ENCODE measurements around the gene KIRREL3. TPM values are rescaled to one million over a fixed set of nuclear protein-coding genes. Genes with fewer than 3 reads are reported as not detected.

Gene KIRREL3
- total RNA-seq, 2 experiments from 2014 or later, result not detected

DNA sequence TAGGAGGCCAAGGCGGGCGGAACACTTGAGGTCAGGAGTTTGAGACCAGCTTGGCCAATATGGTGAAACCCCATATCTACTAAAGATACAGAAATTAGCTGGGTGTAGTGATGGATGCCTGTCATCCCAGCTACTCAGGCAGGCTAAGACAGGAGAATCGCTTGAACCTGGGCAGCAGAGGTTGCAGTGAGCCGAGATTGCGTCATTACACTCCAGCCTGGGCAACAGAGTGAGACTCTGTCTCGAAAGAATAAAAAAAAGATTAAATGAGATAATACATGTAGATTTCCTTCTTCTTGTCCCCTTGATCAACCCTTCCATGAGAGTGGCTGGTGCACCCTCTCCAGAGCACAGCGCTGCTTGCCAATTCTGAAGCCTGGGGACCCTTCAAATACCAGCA is 538.1 kb downstream of the KIRREL3 start:
- no peaks in the 10 kb centered on the region for H3K9me3 Mint-ChIP-seq
- peaks cover 11% of the 10 kb centered on the region for H3K4me1 Mint-ChIP-seq (ENCODE audit: low read depth)
- ChIA-PET CTCF (no interaction called here), POLR2A (no interaction called here)
- H3K4me3 ChIP-seq (ENCODE audit: low read length), result no peak overlapping the region
- H3K27ac Mint-ChIP-seq, result no peak overlapping the region
- H3K9me3 ChIP-seq (ENCODE audit: control insufficient read depth in 1 of 2, insufficient read depth in 1 of 2, low read length in 2 of 2), result peaks cover 0 to 8% of the 10 kb centered on the region in 2 experiments
- no peak overlapping the region for H3K27ac ChIP-seq (ENCODE audit: low read depth in 1 of 2, low read length in 2 of 2)
- no peaks in the 10 kb centered on the region for H3K27me3 Mint-ChIP-seq
- TF ChIP-seq, protein P1, sequence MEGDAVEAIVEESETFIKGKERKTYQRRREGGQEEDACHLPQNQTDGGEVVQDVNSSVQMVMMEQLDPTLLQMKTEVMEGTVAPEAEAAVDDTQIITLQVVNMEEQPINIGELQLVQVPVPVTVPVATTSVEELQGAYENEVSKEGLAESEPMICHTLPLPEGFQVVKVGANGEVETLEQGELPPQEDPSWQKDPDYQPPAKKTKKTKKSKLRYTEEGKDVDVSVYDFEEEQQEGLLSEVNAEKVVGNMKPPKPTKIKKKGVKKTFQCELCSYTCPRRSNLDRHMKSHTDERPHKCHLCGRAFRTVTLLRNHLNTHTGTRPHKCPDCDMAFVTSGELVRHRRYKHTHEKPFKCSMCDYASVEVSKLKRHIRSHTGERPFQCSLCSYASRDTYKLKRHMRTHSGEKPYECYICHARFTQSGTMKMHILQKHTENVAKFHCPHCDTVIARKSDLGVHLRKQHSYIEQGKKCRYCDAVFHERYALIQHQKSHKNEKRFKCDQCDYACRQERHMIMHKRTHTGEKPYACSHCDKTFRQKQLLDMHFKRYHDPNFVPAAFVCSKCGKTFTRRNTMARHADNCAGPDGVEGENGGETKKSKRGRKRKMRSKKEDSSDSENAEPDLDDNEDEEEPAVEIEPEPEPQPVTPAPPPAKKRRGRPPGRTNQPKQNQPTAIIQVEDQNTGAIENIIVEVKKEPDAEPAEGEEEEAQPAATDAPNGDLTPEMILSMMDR (IDR thresholded peaks at IDR 0.05), result no peak
- intact Hi-C loops (cut with DNase I, micrococcal nuclease), result no loop called here
- no peaks in the 10 kb centered on the region for H3K27me3 ChIP-seq (ENCODE audit: control insufficient read depth in 1 of 2, insufficient read depth in 2 of 2, low read length in 2 of 2)
- DNase-seq (no peak), ATAC-seq (ENCODE audit: poor library complexity) (no peak)
- H3K36me3 ChIP-seq (ENCODE audit: insufficient read depth, low read length), result no peaks in the 10 kb centered on the region
- no peaks in the 10 kb centered on the region for H3K36me3 Mint-ChIP-seq (ENCODE audit: low read depth)
- peaks cover 26% of the 10 kb centered on the region for H3K4me1 ChIP-seq (ENCODE audit: insufficient read depth, low read length)
- H3K4me3 Mint-ChIP-seq, result no peak overlapping the region

DNA sequence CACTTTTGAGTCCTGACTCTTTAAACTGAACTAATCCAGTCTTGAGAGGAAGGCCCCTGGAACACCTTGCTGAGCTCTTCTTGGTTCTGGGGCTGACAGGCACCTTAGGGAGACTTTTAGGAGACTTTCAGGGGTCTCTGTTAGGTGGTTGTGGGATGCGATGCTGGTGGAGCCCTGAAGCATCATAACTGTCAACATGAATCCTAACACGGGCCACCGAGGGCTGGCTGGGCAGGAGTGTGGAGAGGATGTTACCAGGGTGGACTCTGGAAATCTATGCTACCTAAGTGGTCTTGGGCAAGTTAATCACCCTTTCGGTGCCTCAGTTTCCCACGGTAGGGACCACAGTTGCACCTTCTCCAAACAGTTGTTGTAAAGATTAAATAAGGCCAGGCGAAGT is 538.6 kb downstream of the KIRREL3 start:
- Histone ChIP-seq H3K27ac (ENCODE audit: low read depth in 1 of 2, low read length in 2 of 2) (no peak overlapping the region), H3K4me3 (ENCODE audit: low read length) (no peak overlapping the region), H3K36me3 (ENCODE audit: insufficient read depth, low read length) (no peaks in the 10 kb centered on the region), H3K9me3 (ENCODE audit: control insufficient read depth in 1 of 2, insufficient read depth in 1 of 2, low read length in 2 of 2) (peaks cover 0 to 4% of the 10 kb centered on the region in 2 experiments), H3K27me3 (ENCODE audit: control insufficient read depth in 1 of 2, insufficient read depth in 2 of 2, low read length in 2 of 2) (no peaks in the 10 kb centered on the region), H3K4me1 (ENCODE audit: insufficient read depth, low read length) (peaks cover 26% of the 10 kb centered on the region)
- intact Hi-C loops (cut with DNase I, micrococcal nuclease), result no loop called here
- no peak overlapping the region for H3K27ac Mint-ChIP-seq
- ChIA-PET POLR2A (no interaction called here), CTCF (no interaction called here)
- ATAC-seq (ENCODE audit: poor library complexity), result no peak
- DNase-seq, result no peak
- no peaks in the 10 kb centered on the region for H3K9me3 Mint-ChIP-seq
- TF ChIP-seq, protein P1 (IDR thresholded peaks at IDR 0.05), result no peak
- peaks cover 11% of the 10 kb centered on the region for H3K4me1 Mint-ChIP-seq (ENCODE audit: low read depth)
- H3K36me3 Mint-ChIP-seq (ENCODE audit: low read depth), result no peaks in the 10 kb centered on the region
- no peak overlapping the region for H3K4me3 Mint-ChIP-seq
- H3K27me3 Mint-ChIP-seq, result no peaks in the 10 kb centered on the region

DNA sequence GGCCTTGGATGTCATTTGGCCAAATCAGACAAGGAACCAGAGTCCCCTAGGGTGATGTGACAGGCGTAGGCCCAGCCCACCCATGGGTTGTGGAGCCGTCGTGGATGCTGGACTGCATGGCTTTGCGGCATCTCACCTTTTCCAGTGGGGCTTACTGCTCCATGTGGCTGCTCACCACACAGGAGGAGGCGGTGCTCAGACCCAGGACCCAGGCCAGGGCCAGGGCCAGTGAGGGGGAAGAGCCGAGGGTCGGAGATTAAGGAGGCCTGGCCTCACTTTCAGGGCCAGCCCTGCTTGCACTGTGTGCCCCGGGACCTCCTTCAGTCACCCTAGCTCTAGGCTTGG is 539.5 kb downstream of the KIRREL3 start:
- no peaks in the 10 kb centered on the region for H3K36me3 ChIP-seq (ENCODE audit: insufficient read depth, low read length)
- peaks cover 16% of the 10 kb centered on the region for H3K4me1 ChIP-seq (ENCODE audit: insufficient read depth, low read length)
- Mint-ChIP-seq H3K4me1 (ENCODE audit: low read depth) (peaks cover 11% of the 10 kb centered on the region), H3K27me3 (no peaks in the 10 kb centered on the region), H3K4me3 (no peak overlapping the region), H3K27ac (no peak overlapping the region), H3K9me3 (no peaks in the 10 kb centered on the region), H3K36me3 (ENCODE audit: low read depth) (no peaks in the 10 kb centered on the region)
- DNase-seq, result no peak
- intact Hi-C loops (cut with DNase I, micrococcal nuclease), result no loop called here
- H3K27ac ChIP-seq (ENCODE audit: low read depth in 1 of 2, low read length in 2 of 2), result no peak overlapping the region
- no peak for ATAC-seq (ENCODE audit: poor library complexity)
- TF ChIP-seq, protein P1 (IDR thresholded peaks at IDR 0.05), result no peak
- H3K9me3 ChIP-seq (ENCODE audit: control insufficient read depth in 1 of 2, insufficient read depth in 1 of 2, low read length in 2 of 2), result no peaks in the 10 kb centered on the region
- H3K4me3 ChIP-seq (ENCODE audit: low read length), result no peak overlapping the region
- ChIA-PET CTCF (no interaction called here), POLR2A (no interaction called here)
- H3K27me3 ChIP-seq (ENCODE audit: control insufficient read depth in 1 of 2, insufficient read depth in 2 of 2, low read length in 2 of 2), result no peaks in the 10 kb centered on the region

Measured in CD4-positive, alpha-beta T cell (primary cell).